ENCODE results near the gene CD101.

Gene CD101

DNA sequence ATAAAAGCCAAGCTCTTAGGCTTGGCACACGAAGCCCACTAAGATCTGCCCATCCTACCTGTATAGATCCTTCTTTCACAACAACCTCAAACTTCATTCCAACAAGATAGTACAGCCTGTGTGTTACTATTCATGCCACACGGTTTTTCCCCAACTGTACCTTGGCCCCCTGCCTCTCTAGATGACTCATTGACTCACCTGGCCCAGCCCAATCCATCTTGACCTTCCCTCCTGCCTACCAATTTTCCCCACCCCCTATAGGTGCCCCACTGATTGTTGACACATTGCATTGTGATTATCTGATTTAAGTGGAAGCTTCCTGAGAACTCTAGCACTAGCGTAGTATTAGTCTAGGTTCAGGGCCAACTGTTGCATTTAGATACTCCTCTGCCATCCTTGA, 2.0 kb upstream of the CD101 start:
- Histone ChIP-seq H3K18ac (ENCODE audit: low read depth in 1 of 2, low read length in 2 of 2) (no peak overlapping the region), H4K8ac (ENCODE audit: low read length) (no peak overlapping the region), H2BK12ac (ENCODE audit: low read length in 2 of 2) (no peak overlapping the region), H3K9me3 (ENCODE audit: control insufficient read depth, low read length) (no peaks in the 10 kb centered on the region), H2BK15ac (ENCODE audit: low read depth, poor library complexity, severe bottlenecking) (no peak overlapping the region), H3K4me2 (ENCODE audit: low read length, poor library complexity, severe bottlenecking) (no peak overlapping the region), H2AK5ac (ENCODE audit: low read length, severe bottlenecking) (peak overlapping the region; percentile 17), H3K4ac (ENCODE audit: low read depth in 1 of 2, low read length in 2 of 2) (no peak overlapping the region), H4K91ac (ENCODE audit: low read length) (no peak overlapping the region), H2BK120ac (ENCODE audit: low read depth, low read length) (no peak overlapping the region), H3K27me3 (ENCODE audit: control insufficient read depth in 1 of 2, insufficient read depth in 1 of 2, low read length in 2 of 2) (no peaks in the 10 kb centered on the region), H3K4me3 (ENCODE audit: insufficient read depth in 1 of 2, low read depth in 1 of 2, low read length in 2 of 2) (no peak overlapping the region), H2BK5ac (ENCODE audit: low read depth, low read length, poor library complexity, severe bottlenecking) (no peak overlapping the region), H3K14ac (ENCODE audit: low read length in 2 of 2) (no peak overlapping the region), H2AFZ (ENCODE audit: low read depth, low read length) (no peak overlapping the region), H3K9ac (ENCODE audit: low read length) (no peak overlapping the region), H3K36me3 (ENCODE audit: control insufficient read depth in 1 of 2, insufficient read depth in 2 of 2, low read depth in 1 of 2, low read length in 2 of 2) (no peaks in the 10 kb centered on the region), H3K23ac (ENCODE audit: low read length in 2 of 2) (no peak overlapping the region), H3K27ac (ENCODE audit: low read length, poor library complexity, severe bottlenecking) (no peak overlapping the region), H3K79me1 (replicated peaks; ENCODE audit: low read length, poor library complexity, severe bottlenecking) (no peaks in the 10 kb centered on the region), H3K4me1 (ENCODE audit: control insufficient read depth, insufficient read depth, low read depth, low read length) (peaks cover 9% of the 10 kb centered on the region)
- WGBS = 70% methylated on average over 3 of the region's 3 CpGs
- DNase-seq = no peak

DNA sequence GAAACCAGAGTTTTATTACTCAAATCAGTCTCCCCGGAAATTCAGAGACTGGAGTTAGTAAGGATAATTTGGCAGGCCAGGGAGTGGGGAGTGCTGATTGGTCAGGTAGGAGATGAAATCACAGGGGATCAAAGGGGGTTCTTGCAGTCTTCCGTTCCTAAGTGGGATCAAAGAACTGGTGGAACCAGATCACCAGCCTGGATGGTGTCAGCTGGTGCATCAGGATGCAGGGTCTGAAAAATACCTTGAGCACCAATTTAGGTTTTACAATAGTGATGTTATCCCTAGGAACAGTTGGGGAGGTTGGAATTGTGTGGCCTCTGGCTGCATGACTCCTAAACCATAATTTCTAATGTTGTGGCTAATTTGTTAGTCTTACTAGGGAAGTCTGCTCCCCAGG, 1.4 kb upstream of the CD101 start:
- H4K8ac ChIP-seq (ENCODE audit: low read length) = no peak overlapping the region
- DNase-seq = no peak
- no peak overlapping the region for H2AK5ac ChIP-seq (ENCODE audit: low read length, severe bottlenecking)
- no peak overlapping the region for H3K27ac ChIP-seq (ENCODE audit: low read length, poor library complexity, severe bottlenecking)
- H3K4me2 ChIP-seq (ENCODE audit: low read length, poor library complexity, severe bottlenecking) = no peak overlapping the region
- H3K27me3 ChIP-seq (ENCODE audit: control insufficient read depth in 1 of 2, insufficient read depth in 1 of 2, low read length in 2 of 2) = no peaks in the 10 kb centered on the region
- H3K18ac ChIP-seq (ENCODE audit: low read depth in 1 of 2, low read length in 2 of 2) = no peak overlapping the region
- no peak overlapping the region for H3K4ac ChIP-seq (ENCODE audit: low read depth in 1 of 2, low read length in 2 of 2)
- no peak overlapping the region for H2BK5ac ChIP-seq (ENCODE audit: low read depth, low read length, poor library complexity, severe bottlenecking)
- peaks cover 9% of the 10 kb centered on the region for H3K4me1 ChIP-seq (ENCODE audit: control insufficient read depth, insufficient read depth, low read depth, low read length)
- H3K4me3 ChIP-seq (ENCODE audit: insufficient read depth in 1 of 2, low read depth in 1 of 2, low read length in 2 of 2) = no peak overlapping the region
- H2BK12ac ChIP-seq (ENCODE audit: low read length in 2 of 2) = no peak overlapping the region
- H3K36me3 ChIP-seq (ENCODE audit: control insufficient read depth in 1 of 2, insufficient read depth in 2 of 2, low read depth in 1 of 2, low read length in 2 of 2) = no peaks in the 10 kb centered on the region
- no peak overlapping the region for H3K23ac ChIP-seq (ENCODE audit: low read length in 2 of 2)
- H2AFZ ChIP-seq (ENCODE audit: low read depth, low read length) = no peak overlapping the region
- H3K79me1 ChIP-seq (replicated peaks; ENCODE audit: low read length, poor library complexity, severe bottlenecking) = no peaks in the 10 kb centered on the region
- no peaks in the 10 kb centered on the region for H3K9me3 ChIP-seq (ENCODE audit: control insufficient read depth, low read length)
- no peak overlapping the region for H3K14ac ChIP-seq (ENCODE audit: low read length in 2 of 2)
- H2BK120ac ChIP-seq (ENCODE audit: low read depth, low read length) = no peak overlapping the region
- no peak overlapping the region for H3K9ac ChIP-seq (ENCODE audit: low read length)
- no peak overlapping the region for H2BK15ac ChIP-seq (ENCODE audit: low read depth, poor library complexity, severe bottlenecking)
- WGBS = 94% methylated on average over 2 of the region's 2 CpGs
- H4K91ac ChIP-seq (ENCODE audit: low read length) = no peak overlapping the region

DNA sequence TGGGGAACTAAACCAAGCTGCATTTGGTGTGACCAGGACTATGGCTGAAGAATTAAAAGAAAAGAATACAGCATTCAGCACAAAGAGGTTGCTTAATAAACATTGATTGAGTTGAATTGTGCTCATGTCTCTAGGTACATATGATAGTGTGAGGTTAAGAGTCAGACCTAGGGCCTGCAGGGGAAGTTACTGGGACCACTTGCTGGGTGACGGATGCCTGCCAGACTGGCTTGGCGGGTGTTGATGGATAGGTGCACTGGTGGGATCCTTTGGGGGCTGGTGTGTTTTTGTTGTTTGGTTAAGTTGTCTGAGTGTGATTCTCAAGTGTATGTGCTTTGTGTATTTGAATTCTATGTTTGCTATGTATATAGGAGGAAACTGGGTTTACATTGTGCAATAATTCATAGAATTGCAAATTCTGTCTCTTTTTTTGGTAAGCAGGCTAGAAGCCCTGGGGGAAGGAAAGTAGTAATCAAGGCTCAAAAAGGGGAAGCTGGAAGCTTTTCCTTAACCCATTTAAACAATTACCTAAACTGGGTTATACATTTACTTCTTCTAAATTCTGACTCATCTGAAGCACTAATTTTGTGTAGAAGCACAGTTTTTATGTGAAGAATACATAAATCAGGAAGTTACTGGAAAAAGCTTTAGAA, 1.8 kb downstream of the CD101 start:
- Histone ChIP-seq H3K9ac (ENCODE audit: low read length) (no peak overlapping the region), H3K23ac (ENCODE audit: low read length in 2 of 2) (no peak overlapping the region), H3K27ac (ENCODE audit: low read length, poor library complexity, severe bottlenecking) (peak overlapping the region; percentile 84), H2BK5ac (ENCODE audit: low read depth, low read length, poor library complexity, severe bottlenecking) (no peak overlapping the region), H3K9me3 (ENCODE audit: control insufficient read depth, low read length) (no peaks in the 10 kb centered on the region), H2AFZ (ENCODE audit: low read depth, low read length) (no peak overlapping the region), H3K4me1 (ENCODE audit: control insufficient read depth, insufficient read depth, low read depth, low read length) (peaks cover 9% of the 10 kb centered on the region), H3K36me3 (ENCODE audit: control insufficient read depth in 1 of 2, insufficient read depth in 2 of 2, low read depth in 1 of 2, low read length in 2 of 2) (no peaks in the 10 kb centered on the region), H3K4ac (ENCODE audit: low read depth in 1 of 2, low read length in 2 of 2) (no peak overlapping the region), H3K79me1 (replicated peaks; ENCODE audit: low read length, poor library complexity, severe bottlenecking) (no peaks in the 10 kb centered on the region), H2BK15ac (ENCODE audit: low read depth, poor library complexity, severe bottlenecking) (no peak overlapping the region), H2BK12ac (ENCODE audit: low read length in 2 of 2) (no peak overlapping the region), H4K91ac (ENCODE audit: low read length) (no peak overlapping the region), H3K18ac (ENCODE audit: low read depth in 1 of 2, low read length in 2 of 2) (no peak overlapping the region), H4K8ac (ENCODE audit: low read length) (no peak overlapping the region), H3K4me3 (ENCODE audit: insufficient read depth in 1 of 2, low read depth in 1 of 2, low read length in 2 of 2) (no peak overlapping the region), H3K4me2 (ENCODE audit: low read length, poor library complexity, severe bottlenecking) (no peak overlapping the region), H3K14ac (ENCODE audit: low read length in 2 of 2) (no peak overlapping the region), H2BK120ac (ENCODE audit: low read depth, low read length) (no peak overlapping the region), H3K27me3 (ENCODE audit: control insufficient read depth in 1 of 2, insufficient read depth in 1 of 2, low read length in 2 of 2) (no peaks in the 10 kb centered on the region), H2AK5ac (ENCODE audit: low read length, severe bottlenecking) (peak overlapping the region; percentile 97)
- WGBS = 99% methylated on average over 2 of the region's 2 CpGs
- no peak for DNase-seq

- Histone ChIP-seq H3K27me3 (ENCODE audit: control insufficient read depth in 1 of 2, insufficient read depth in 1 of 2, low read length in 2 of 2) (no peaks in the 10 kb centered on the region), H3K23ac (ENCODE audit: low read length in 2 of 2) (no peak overlapping the region), H4K8ac (ENCODE audit: low read length) (no peak overlapping the region), H3K36me3 (ENCODE audit: control insufficient read depth in 1 of 2, insufficient read depth in 2 of 2, low read depth in 1 of 2, low read length in 2 of 2) (no peaks in the 10 kb centered on the region), H3K27ac (ENCODE audit: low read length, poor library complexity, severe bottlenecking) (no peak overlapping the region), H4K91ac (ENCODE audit: low read length) (no peak overlapping the region), H2BK5ac (ENCODE audit: low read depth, low read length, poor library complexity, severe bottlenecking) (no peak overlapping the region), H3K4me3 (ENCODE audit: insufficient read depth in 1 of 2, low read depth in 1 of 2, low read length in 2 of 2) (no peak overlapping the region), H3K4me2 (ENCODE audit: low read length, poor library complexity, severe bottlenecking) (no peak overlapping the region), H3K79me1 (replicated peaks; ENCODE audit: low read length, poor library complexity, severe bottlenecking) (no peaks in the 10 kb centered on the region), H2BK12ac (ENCODE audit: low read length in 2 of 2) (no peak overlapping the region), H2AK5ac (ENCODE audit: low read length, severe bottlenecking) (no peak overlapping the region), H2BK120ac (ENCODE audit: low read depth, low read length) (no peak overlapping the region), H2AFZ (ENCODE audit: low read depth, low read length) (no peak overlapping the region), H3K4me1 (ENCODE audit: control insufficient read depth, insufficient read depth, low read depth, low read length) (peaks cover 9% of the 10 kb centered on the region), H3K14ac (ENCODE audit: low read length in 2 of 2) (no peak overlapping the region), H3K9ac (ENCODE audit: low read length) (no peak overlapping the region), H3K9me3 (ENCODE audit: control insufficient read depth, low read length) (no peaks in the 10 kb centered on the region), H3K18ac (ENCODE audit: low read depth in 1 of 2, low read length in 2 of 2) (no peak overlapping the region), H2BK15ac (ENCODE audit: low read depth, poor library complexity, severe bottlenecking) (no peak overlapping the region), H3K4ac (ENCODE audit: low read depth in 1 of 2, low read length in 2 of 2) (no peak overlapping the region)
- no CpG with 5 or more reads among the region's 2 CpGs for WGBS
- DNase-seq = peak; percentile 40
Observed at GRCh38 chr1:117007719-117008013, 6.1 kb downstream of the CD101 start.

All from mesenchymal stem cell (in vitro differentiated cells and primary cell).